Right lobe of liver (tissue), 4 donors: ENCODE measurements around the gene CXCR6.

ENCODE experiments used
- CTCF ChIP-seq, 4 donors: fragments of 200-600 bp in 3 of 4; fragments of 450-650 bp in 1 of 4; IDR thresholded peaks; one replicate each; pipeline versions ENCODE4 v1.5.1 to v1.8.0; 2016 to 2022; ENCODE audit warnings: antibody characterized with exemption in 4 of 4, mild to moderate bottlenecking in 2 of 4
- POLR2A ChIP-seq: fragments of 450-650 bp; IDR thresholded peaks from one replicate; pipeline ENCODE4 v1.6.1; 2017; ENCODE audit warnings: antibody characterized with exemption, mild to moderate bottlenecking
- donor health status: DM: no; HTN: no; CAD: no.
- donor health status: DM: no; HTN: no; CAD: no.
- donor health status: DM: no; HTN: yes; CAD: no.

DNA sequence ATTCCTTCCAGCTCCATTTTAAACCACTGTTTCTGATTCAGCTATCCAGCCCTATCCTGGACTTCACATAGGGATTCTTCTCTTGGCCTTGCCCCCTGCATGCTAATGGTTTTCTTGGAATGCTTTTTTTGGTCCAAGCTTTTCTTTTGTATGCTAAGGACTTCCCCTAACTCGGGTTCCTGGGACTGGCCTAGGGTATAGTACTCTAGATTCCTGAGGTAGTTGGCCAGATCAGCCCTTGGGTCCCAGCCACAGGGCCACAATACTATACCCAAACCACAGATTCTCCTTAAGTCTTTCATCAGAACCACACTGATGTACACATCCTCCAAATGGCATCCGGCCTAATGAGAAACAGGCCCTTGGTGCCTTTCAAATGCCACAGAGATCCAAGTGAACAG, 49.6 kb downstream of the CXCR6 start:
- TF ChIP-seq POLR2A = no peak
- no peak for TF ChIP-seq CTCF (IDR thresholded peaks at IDR 0.05)
